Activated CD4-positive, alpha-beta T cell treated with anti-CD3 and anti-CD28 coated beads for 48 hours (primary cell): ENCODE results near the gene CXCL12.

Experiments used
- DNase-seq: peaks from one replicate; pipeline ENCODE4 v3.0.0-alpha.2; 2020

The CXCL12 gene

GRCh38 chr10:44358080-44358771, 26.7 kb downstream of the CXCL12 start:
- no peak for DNase-seq

- DNase-seq = no peak
Observed at GRCh38 chr10:44357023-44357540, 27.8 kb downstream of the CXCL12 start.

- DNase-seq = no peak
Observed at GRCh38 chr10:44356139-44357022, 28.5 kb downstream of the CXCL12 start.

DNA sequence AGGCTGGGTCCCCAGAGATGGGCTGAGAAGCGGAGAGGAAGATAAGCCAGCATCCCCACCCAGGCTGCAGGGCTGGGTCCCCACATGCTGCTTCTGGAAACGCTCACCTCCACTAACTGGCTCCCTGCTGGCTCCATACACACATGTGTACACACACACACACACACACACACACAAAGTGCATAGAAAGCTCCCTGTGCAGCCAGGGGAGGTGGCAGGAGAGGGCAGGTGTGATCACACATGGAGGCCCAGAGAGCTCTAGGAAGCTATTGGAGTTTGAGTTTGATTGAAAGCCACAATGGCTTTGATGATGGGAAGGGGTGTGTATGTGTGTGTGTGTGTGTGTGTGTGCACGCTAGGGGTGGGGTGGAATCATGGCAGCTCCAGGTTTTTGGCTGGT, 29.3 kb downstream of the CXCL12 start:
- no peak for DNase-seq

GRCh38 chr10:44354771-44355170, 30.1 kb downstream of the CXCL12 start:
- DNase-seq = no peak

DNA sequence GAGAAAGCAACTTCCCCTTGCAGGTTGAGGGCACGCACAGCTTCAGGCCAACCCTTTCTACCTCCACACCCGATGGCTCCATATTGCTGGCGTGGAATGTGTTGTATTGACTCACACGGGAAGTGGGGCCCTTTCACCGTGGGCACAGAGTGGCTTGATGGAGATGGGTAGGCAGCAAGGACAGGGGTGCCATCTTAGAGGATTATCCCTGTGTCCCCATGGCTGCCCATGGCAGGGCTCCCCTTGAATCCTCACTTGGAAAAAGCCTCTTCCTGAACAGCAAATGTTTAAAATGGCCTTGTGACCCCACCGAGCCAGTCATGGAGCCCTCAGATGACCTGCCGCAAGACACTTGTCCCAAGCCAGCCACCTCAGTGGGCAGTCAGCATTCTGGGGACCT, 31.2 kb downstream of the CXCL12 start:
- DNase-seq = no peak

- DNase-seq = no peak
Observed at GRCh38 chr10:44353128-44353390, 31.8 kb downstream of the CXCL12 start.

DNA sequence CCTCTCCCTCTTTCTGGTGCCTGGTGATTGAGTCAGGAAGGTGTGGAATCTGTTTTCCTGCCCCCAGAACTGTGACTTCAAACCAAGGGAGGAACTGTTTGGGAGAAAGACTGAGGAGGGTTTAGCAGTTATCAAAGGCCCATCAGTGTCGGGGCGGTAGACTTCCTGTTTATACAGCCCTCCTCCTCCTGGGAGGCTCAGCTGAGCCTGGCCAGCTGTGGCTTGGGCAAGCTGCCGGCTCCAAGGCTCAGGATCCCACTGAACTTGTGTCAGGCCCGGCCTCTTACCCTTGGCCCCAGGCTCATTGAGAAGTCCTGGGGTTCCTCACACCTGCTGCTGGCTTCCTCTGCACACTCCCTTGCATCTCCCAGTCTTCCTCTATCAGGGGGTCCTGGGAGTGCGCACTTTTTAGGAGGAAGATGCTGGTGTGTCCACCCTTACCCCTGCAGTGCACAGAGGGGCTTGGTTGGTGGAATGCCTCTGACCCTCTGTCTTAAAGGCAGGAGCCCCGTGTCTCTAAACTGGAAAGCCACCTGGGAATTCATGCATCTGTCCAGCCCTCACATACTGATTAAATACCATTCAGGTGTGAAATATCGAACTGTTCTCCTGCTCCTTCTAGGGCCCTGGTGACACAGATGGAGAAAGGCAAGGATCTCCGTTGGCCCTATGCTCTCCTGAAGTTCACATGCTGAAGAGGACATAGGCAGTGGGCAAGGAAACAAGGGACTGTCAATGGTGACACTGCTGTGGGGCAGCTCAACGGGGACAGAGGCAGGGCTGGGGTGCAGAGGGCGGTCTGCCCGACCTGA, 32.4 kb downstream of the CXCL12 start:
- DNase-seq = no peak

DNA sequence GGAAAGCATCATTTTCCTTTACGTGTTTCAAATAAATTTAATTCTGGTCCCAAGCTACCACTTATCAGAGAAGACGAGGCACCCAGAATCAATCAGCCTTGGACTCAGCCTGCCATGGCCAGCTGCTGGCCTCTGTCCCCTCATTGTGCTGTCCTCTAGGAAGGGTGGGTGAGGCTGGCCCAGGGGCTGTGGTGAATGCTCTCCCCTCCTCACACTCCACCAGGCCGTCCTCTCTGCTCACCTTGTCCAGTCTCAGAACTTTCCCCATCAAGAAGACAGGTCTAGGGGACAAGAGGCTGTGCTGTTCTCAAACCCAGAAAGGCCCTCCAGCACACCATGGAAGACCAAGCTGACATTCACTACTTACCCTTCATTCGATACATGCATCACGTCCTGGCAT, 36.4 kb downstream of the CXCL12 start:
- DNase-seq = no peak

DNA sequence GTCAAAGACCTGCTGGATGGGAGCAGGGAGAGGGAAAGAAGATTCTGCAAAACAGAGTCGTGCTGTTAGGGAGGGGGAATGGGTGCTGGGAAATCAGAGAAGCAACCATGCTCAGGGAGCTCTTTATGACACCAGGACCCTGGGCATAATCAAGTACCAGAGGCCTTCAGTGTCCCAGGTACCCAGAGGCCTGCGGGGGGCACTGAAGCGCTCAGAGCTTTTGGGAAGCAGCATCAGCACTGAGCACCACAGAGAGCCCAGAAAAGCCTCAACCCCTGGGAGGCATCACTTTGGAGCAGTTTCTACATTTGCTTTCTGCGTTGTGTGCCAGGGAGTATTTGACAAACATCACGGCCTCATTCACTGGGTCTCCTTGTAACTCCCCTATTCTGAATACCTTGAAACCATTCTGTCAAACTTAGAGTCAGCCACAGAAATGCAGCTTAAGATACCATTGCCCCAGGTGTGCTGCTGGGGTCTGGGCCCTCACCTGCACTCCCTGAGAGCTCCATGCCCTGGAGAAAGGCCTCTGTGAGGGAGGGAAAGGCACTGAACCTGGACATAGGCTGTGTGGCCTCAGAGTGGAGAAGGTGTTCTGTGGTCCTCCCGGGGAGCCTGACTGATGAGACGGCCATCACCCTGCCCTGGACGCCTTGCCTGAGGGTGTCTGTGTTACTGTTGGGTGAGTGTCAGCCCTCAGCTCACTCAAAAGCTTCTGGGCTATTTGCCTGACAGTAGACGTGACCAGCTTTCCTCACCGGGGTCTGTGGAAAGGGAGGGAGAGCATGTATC, 37.1 kb downstream of the CXCL12 start:
- no peak for DNase-seq

GRCh38 chr10:44344727-44345126, 40.2 kb downstream of the CXCL12 start:
- DNase-seq = no peak

GRCh38 chr10:44343843-44344242, 41.1 kb downstream of the CXCL12 start:
- DNase-seq = no peak

- no peak for DNase-seq
Observed at GRCh38 chr10:44341886-44342285, 43.0 kb downstream of the CXCL12 start.

DNA sequence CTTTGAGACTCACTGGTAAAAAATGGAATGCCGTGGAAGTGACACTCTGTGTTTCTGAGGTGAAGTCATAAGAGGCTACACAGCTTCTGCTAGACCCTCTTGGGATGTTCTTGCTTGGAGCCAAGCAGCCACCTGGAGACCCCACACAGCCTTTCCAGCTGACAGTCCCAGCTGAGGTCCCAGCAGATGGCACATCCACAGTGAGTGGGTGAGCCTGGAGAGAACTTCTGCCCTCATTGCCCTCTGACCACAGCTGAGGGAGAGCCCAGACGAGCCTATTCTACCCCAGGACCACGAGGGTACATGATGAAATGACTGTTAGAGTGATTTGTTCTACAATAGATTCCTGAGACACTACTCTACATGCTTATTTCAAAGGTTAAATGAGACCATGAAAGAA, 44.3 kb downstream of the CXCL12 start:
- no peak for DNase-seq

GRCh38 chr10:44339218-44339617, 45.7 kb downstream of the CXCL12 start:
- DNase-seq = no peak

DNA sequence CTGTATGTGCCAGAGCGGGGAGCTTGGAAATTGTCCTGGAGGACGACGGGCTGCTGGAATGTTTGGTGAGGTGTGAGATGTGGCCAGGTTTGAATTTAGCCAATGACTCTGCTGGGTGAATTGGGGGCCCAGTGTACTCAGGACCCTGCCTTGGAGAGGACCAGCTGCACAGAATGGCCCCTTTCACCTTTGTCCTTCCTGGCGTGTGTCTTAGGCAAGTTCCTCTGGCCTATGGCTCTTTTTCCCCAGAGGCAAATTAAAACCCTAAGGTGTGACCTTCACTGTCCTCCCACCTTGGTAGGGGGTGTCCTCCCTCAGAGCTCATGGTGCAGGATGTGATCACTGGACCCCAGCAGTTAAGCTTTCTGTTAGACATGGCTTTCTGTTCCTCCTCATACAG, 47.8 kb downstream of the CXCL12 start:
- no peak for DNase-seq

DNA sequence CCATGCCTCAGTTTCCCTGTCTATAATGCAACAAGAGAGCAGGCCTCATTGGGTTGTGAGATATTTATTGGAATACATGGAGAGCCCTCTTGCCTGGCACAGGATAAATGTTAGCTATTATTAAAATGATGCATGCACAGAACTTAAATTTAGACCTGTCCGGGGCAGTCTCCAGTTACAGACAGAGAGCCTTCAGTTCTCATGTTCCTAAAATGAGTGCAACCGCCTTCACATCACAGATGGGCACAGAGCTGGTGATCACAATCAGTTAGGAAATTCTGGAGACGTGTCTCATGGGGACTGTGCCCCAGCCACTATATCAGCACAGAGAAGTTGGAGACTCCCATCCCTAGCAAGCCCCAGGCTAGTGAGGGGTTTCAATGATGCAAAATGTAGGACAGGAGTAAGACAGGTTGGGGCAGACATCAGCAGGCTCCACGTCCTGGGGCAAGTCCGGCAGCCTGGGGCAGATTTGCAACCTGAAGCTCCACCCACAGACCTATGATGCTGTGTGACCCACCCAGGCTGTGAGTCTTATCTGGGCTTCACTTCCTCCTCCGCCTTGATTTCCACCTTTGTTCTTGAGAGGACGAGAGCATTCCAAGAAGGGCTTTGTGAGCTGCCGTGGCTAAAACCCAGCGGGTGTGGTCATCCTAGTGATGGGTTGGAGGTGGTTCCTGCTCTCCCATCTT, 49.4 kb downstream of the CXCL12 start:
- no peak for DNase-seq

DNA sequence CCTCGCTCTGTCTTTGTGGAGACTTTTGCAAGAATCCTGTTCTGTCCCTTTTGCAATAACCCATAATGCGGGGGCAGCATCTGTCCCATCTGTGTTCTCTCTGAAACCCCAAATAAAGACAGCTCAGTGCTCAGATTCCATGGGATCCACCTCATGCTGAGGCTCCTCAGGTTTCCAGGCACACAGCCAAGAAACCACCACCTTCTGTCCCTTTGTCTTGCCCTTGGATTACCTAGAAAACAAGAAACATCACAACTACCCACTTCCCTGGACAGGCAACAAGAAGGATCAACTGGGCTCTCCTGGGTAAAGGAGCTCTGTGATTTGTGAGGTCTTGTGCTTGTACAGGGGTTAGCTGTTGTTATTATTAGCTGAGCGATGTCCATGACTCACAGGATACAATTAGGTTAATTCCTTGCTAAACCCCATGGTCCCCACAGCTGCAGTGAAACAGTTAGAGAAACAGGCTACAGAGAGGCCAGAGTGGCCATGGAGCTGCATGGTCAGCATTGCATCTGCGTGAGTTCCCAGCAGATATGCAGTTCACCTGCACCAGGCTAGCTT, 50.2 kb downstream of the CXCL12 start:
- DNase-seq = no peak

- DNase-seq = no peak
Observed at GRCh38 chr10:44334091-44334490, 50.8 kb downstream of the CXCL12 start.

DNA sequence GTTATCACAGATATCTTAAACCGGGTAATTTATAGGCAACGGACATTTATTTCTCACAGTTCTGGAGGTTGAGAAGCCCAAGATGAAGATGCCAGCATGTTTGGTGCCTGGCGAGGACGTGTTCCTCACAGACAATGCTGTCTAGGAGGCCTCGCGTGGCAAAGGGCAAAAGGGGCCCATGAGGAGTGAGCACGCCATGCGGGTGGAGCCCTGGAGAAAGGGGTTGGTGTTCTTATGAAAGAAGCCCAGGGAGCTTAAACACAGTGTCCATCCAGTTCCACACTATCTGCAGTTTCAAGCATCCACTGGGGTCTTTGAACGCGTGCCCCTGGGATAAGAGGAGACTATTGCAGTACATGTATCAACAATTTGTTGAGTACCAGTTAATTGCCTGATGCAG, 51.4 kb downstream of the CXCL12 start:
- no peak for DNase-seq

GRCh38 chr10:44332465-44332864, 52.4 kb downstream of the CXCL12 start:
- no peak for DNase-seq

DNA sequence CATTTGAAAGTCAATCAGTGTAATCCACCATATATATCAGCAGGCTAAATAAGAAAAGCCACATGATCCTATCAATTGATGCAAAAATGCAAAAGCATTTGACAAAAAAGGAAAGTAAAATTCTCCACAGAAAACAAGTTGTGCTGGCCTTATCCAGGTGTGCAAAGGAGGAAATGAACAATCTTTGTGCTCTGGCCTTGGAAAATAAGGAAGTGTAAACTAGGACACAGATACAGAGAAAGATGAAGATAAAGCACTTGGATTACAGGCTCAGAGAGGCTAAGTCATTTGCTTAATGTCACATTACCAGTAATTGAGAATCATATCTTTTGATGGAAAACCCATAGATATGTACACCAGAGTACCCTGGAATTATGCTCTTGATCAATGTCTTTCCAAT, 54.5 kb downstream of the CXCL12 start:
- DNase-seq = no peak
